A549 (cell line): ENCODE data around the gene GTF2F1. TPM values are rescaled to one million over a fixed set of nuclear protein-coding genes. Genes with fewer than 3 reads are reported as not detected.

Experiments
- ATAC-seq, 2 experiments: fragments of 200-7000 bp in 1 of 2; fragments of >200 bp in 1 of 2; cut with Nextera tagmentation in 1 of 2; cut with Tn5 transposase in 1 of 2; 3 replicates each; pipeline versions ENCODE4 v1.8.0 to v1.9.1; 2018 to 2020; ENCODE audit warnings: mild to moderate bottlenecking in 1 of 2, moderate library complexity in 1 of 2
- CTCF ChIA-PET: fragments of 300-600 bp; sonication (Branson Sonifier 250); formaldehyde crosslinking; extraction: SDS; loops from one replicate; lab custom pipeline; 2021; ENCODE audit warnings: antibody characterized with exemption, inconsistent platforms; lab: Yijun Ruan, JAX
- POLR2A ChIA-PET: fragments of 350-600 bp; formaldehyde crosslinking; extraction: SDS; loops from one replicate; lab custom pipeline; 2021; ENCODE audit warnings: antibody characterized with exemption, inconsistent platforms; lab: Yijun Ruan, JAX
- DNase-seq, 2 experiments: peaks; one replicate each; pipeline versions ENCODE4 v3.0.0 to v3.0.0-alpha.2; 2011 to 2016; ENCODE audit warnings: low read depth in 1 of 2, low spot score in 1 of 2
- FAIRE-seq: peaks from 2 replicates; lab custom pipeline; 2011; peaks lifted over from hg19 to GRCh38; lab: Jason Lieb, UNC
- H3K27ac ChIP-seq, 2 experiments: fragments of >200 bp; sonication (Bioruptor Twin); formaldehyde crosslinking; 3 replicates each; pipeline ENCODE4 v1.5.1; 2016 to 2017
- H3K4me1 ChIP-seq: fragments of >200 bp; sonication (Bioruptor Twin); formaldehyde crosslinking; 3 replicates; pipeline ENCODE4 v1.6.1; 2016
- H3K4me2 ChIP-seq: fragments of >200 bp; sonication (Bioruptor Twin); formaldehyde crosslinking; 3 replicates; pipeline ENCODE4 v1.6.1; 2016
- H3K4me3 ChIP-seq: fragments of >200 bp; sonication (Bioruptor Twin); formaldehyde crosslinking; 3 replicates; pipeline ENCODE4 v1.5.1; 2016
- H3K9me3 ChIP-seq: fragments of >200 bp; sonication (Bioruptor Twin); formaldehyde crosslinking; 3 replicates; pipeline ENCODE4 v1.6.1; 2016
- CBX2 ChIP-seq: fragments of 200-600 bp; sonication (generic); IDR thresholded peaks from 2 replicates; pipeline ENCODE4 v1.6.1; 2016; ENCODE audit warnings: low read depth, mild to moderate bottlenecking, borderline replicate concordance
- CBX8 ChIP-seq: fragments of 200-600 bp; sonication (generic); IDR thresholded peaks from 2 replicates; pipeline ENCODE4 v1.6.1; 2016
- CTCF ChIP-seq: fragments of >200 bp; sonication (Bioruptor Twin); formaldehyde crosslinking; IDR thresholded peaks from 3 replicates; pipeline ENCODE4 v1.5.1; 2016
- E2F6 ChIP-seq: IDR thresholded peaks from 2 replicates; pipeline ENCODE4 v1.6.1; 2012; ENCODE audit warnings: low read depth, borderline replicate concordance
- EHMT2 ChIP-seq: fragments of 200-600 bp; sonication (generic); IDR thresholded peaks from 2 replicates; pipeline ENCODE4 v1.6.1; 2016; ENCODE audit warnings: antibody characterized with exemption, low read depth, mild to moderate bottlenecking, moderate library complexity
- GATA3 ChIP-seq: IDR thresholded peaks from 2 replicates; pipeline ENCODE4 v1.6.1; 2012; ENCODE audit warnings: borderline replicate concordance
- HOXB13 ChIP-seq: fragments of 250-450 bp; sonication (Bioruptor Pico); IDR thresholded peaks from 2 replicates; pipeline ENCODE4 v1.5.0; 2020; ENCODE audit warnings: low read depth, mild to moderate bottlenecking, moderate library complexity
- JUN ChIP-seq, 2 experiments: fragments of >200 bp; sonication (Bioruptor Twin); formaldehyde crosslinking; IDR thresholded peaks; 2 replicates in 1 of 2; 3 replicates in 1 of 2; pipeline ENCODE4 v1.6.1; 2016 to 2017
- MAFK ChIP-seq: fragments of 450-650 bp; IDR thresholded peaks from 2 replicates; pipeline ENCODE4 v1.6.1; 2014; ENCODE audit not compliant: partially characterized antibody
- MAX ChIP-seq: IDR thresholded peaks from 2 replicates; pipeline ENCODE4 v1.6.1; 2012
- MYC ChIP-seq: IDR thresholded peaks from 2 replicates; pipeline ENCODE4 v1.6.1; 2012; ENCODE audit warnings: mild to moderate bottlenecking, inconsistent platforms, low read length, improper control_type of control experiment, borderline replicate concordance
- POLR2A ChIP-seq: IDR thresholded peaks from 2 replicates; pipeline ENCODE4 v1.6.1; 2012; ENCODE audit warnings: mild to moderate bottlenecking, low read length
- RAD21 ChIP-seq, 2 experiments: fragments of >200 bp in 1 of 2; sonication (Bioruptor Twin) in 1 of 2; formaldehyde crosslinking in 1 of 2; IDR thresholded peaks in 1 of 2; conservative IDR thresholded peaks in 1 of 2; 2 replicates in 1 of 2; 3 replicates in 1 of 2; pipeline ENCODE4 v1.6.1; 2012 to 2018; ENCODE audit warnings: inconsistent platforms in 1 of 2
- REST ChIP-seq: fragments of 200-600 bp; sonication (generic); IDR thresholded peaks from 2 replicates; pipeline ENCODE4 v1.6.1; 2016; ENCODE audit warnings: antibody characterized with exemption, mild to moderate bottlenecking, moderate library complexity
- TP53 ChIP-seq: fragments of 250-450 bp; sonication (Bioruptor Pico); IDR thresholded peaks from 2 replicates; pipeline ENCODE4 v1.5.0; 2021; ENCODE audit warnings: mild to moderate bottlenecking, moderate library complexity
- ZFP36 ChIP-seq: fragments of 450-650 bp; IDR thresholded peaks from 2 replicates; pipeline ENCODE4 v1.6.1; 2014; ENCODE audit warnings: borderline replicate concordance; ENCODE audit not compliant: partially characterized antibody
- WGBS: methylation state at CpG from one replicate; pipeline ENCODE4 v1.1.6; 2017; ENCODE audit errors: missing lambda C conversion rate; 5-methylcytosine and 5-hydroxymethylcytosine counted together
- polyA plus RNA-seq, 4 experiments: library from polyadenylated mRNA; depleted of rRNA in 3 of 4; stranded (reverse); fragments of >200 nt; fragmentation: RNase III in 1 of 4; extraction: RNeasy Plus Mini Kit Qiagen cat#74134 plus additional on column Dnase treatment in 1 of 4; gene quantifications; 2 replicates in 3 of 4; 3 replicates in 1 of 4; pipeline ENCODE4 v1.2.3, GENCODE V29; 2011 to 2017

GTF2F1 gene
- polyA plus RNA-seq, 2 of the 4 experiments (the other 2 are of a cell fraction) = 39.0 to 75.3 TPM

- Histone ChIP-seq H3K4me1 (peaks cover 7% of the 10 kb centered on the region; the same call in 2 of the 3 replicates), H3K4me2 (peak overlapping the region; percentile 95), H3K27ac (peak overlapping the region; percentile 95), H3K9me3 (no peaks in the 10 kb centered on the region), H3K4me3 (peak overlapping the region; percentile 99)
- DNase-seq (peak; percentile 65 to 97), ATAC-seq (peak; percentile 70 to 83), FAIRE-seq (no peak)
- WGBS = 0% methylated on average over 9 of the region's 53 CpGs
- TF ChIP-seq MAX = peak; percentile 37; the same call in 1 of the 2 replicates
- TF ChIP-seq MYC = 0 out of 2 replicates have a peak, but pooled peaks have one; percentile 28
- no peak for TF ChIP-seq RAD21 (conservative IDR thresholded peaks at IDR 0.05 in 1 of 2, IDR thresholded peaks at IDR 0.05 in 1 of 2)
- ChIA-PET CTCF (no interaction called here), POLR2A (interaction anchor here (0.6 to 1.5 kb wide), 5 partner anchors 10 to 652 kb away, joined by 3 to 16 read pairs (median 4); partner anchors contain the start of gene CLPP)
These were observed 19.7 kb downstream of the GTF2F1 start for GRCh38 chr19:6373096-6373812.

- Histone ChIP-seq H3K27ac (peak within 1 kb of the TSS; percentile 95), H3K4me3 (peak within 1 kb of the TSS; percentile 99), H3K4me2 (peak within 1 kb of the TSS; percentile 95), H3K9me3 (no peaks in the 10 kb centered on the region)
- POLR2A ChIA-PET = interaction anchor here (0.5 to 1.5 kb wide), 8 partner anchors 9 to 652 kb away, joined by 3 to 16 read pairs (median 4); partner anchors contain the start of genes CLPP and KHSRP
- DNase-seq (peak; percentile 75 to 99), FAIRE-seq (peak; percentile 78), ATAC-seq (peak; percentile 87 to 93)
- CTCF ChIA-PET = interaction anchor here (0.6 to 0.7 kb wide), 2 partner anchors 119 to 491 kb away, joined by 3 read pairs; no protein-coding TSS in a partner anchor
- 2% methylated on average over 13 of the region's 47 CpGs for WGBS
- TF ChIP-seq ZFP36 (no peak), JUN (IDR thresholded peaks at IDR 0.05) (peak in 1 of 2 experiments; percentile 65; a peak in 3 of 5 replicates), E2F6 (no peak; the same call in 1 of the 2 replicates), GATA3 (no peak), REST (no peak; the same call in 1 of the 2 replicates), HOXB13 (CRISPR knock-in tag) (no peak), CBX2 (no peak), TP53 (CRISPR knock-in tag) (no peak), CBX8 (no peak), EHMT2 (no peak), POLR2A (peak; percentile 27; the same call in 1 of the 2 replicates), MAFK (no peak)
- TF ChIP-seq, all 56 proteins: peak for 2
- peaks cover 7% of the 10 kb centered on the region; the same call in 2 of the 3 replicates for H3K4me1 ChIP-seq
These were observed 20.3 kb downstream of the GTF2F1 start, which contains the start of gene ALKBH7 for GRCh38 chr19:6372594-6373095. ALKBH7 (plus strand) TSS chr19:6372794; CDS start chr19:6372821, 27 bp downstream.

GRCh38 chr19:6364353-6364752 is 28.6 kb downstream of the GTF2F1 start:
- POLR2A ChIA-PET = interaction anchor here (1.0 kb wide), 1 partner anchor 8 kb away, joined by 4 read pairs; the partner anchor contains the start of gene ALKBH7
- no peak for DNase-seq
- no peak for TF ChIP-seq CTCF
- TF ChIP-seq, all 56 proteins: peak for 0
- ATAC-seq (no peak), FAIRE-seq (no peak)
- Histone ChIP-seq H3K9me3 (no peaks in the 10 kb centered on the region), H3K4me3 (no peak overlapping the region), H3K27ac (no peak overlapping the region), H3K4me1 (peaks cover 7% of the 10 kb centered on the region; the same call in 1 of the 3 replicates), H3K4me2 (no peak overlapping the region)
- 94% methylated on average over 16 of the region's 21 CpGs for WGBS
- CTCF ChIA-PET = interaction anchor here (1.2 kb wide), 1 partner anchor 238 kb away, joined by 3 read pairs; no protein-coding TSS in a partner anchor
